Measurements from ENCODE around the gene C1orf87.

The C1orf87 gene

GRCh38 chr1:59999746-60000145 is 73.8 kb downstream of the C1orf87 start:
- H3K9me3 Mint-ChIP-seq, result no peaks in the 10 kb centered on the region

GRCh38 chr1:59999006-59999405 is 74.6 kb downstream of the C1orf87 start:
- Mint-ChIP-seq H3K36me3 (ENCODE audit: insufficient read depth) (no peaks in the 10 kb centered on the region), H3K4me1 (ENCODE audit: low read depth in 2 of 2) (no peaks in the 10 kb centered on the region), H3K27ac (no peak overlapping the region), H3K27me3 (peaks cover 9 to 26% of the 10 kb centered on the region in 2 donors), H3K4me3 (no peak overlapping the region), H3K9me3 (no peaks in the 10 kb centered on the region)
- ATAC-seq (replicated peaks), result no peak
- DNase-seq, result no peak

More at GRCh38 chr1:59999746-60000145, 73.8 kb downstream of the C1orf87 start:
- DNase-seq (no peak), ATAC-seq (replicated peaks) (no peak)
- H3K27ac Mint-ChIP-seq, result no peak overlapping the region
- no peak overlapping the region for H3K4me3 Mint-ChIP-seq
- no peaks in the 10 kb centered on the region for H3K36me3 Mint-ChIP-seq (ENCODE audit: insufficient read depth)
- H3K27me3 Mint-ChIP-seq, result peaks cover 9 to 26% of the 10 kb centered on the region in 2 donors
- no peaks in the 10 kb centered on the region for H3K4me1 Mint-ChIP-seq (ENCODE audit: low read depth in 2 of 2)

GRCh38 chr1:59997479-59998115 is 76.0 kb downstream of the C1orf87 start:
- no peak overlapping the region for H3K27ac Mint-ChIP-seq
- peaks cover 9 to 26% of the 10 kb centered on the region in 2 donors for H3K27me3 Mint-ChIP-seq
- DNase-seq (no peak), ATAC-seq (replicated peaks) (no peak)
- H3K4me1 Mint-ChIP-seq (ENCODE audit: low read depth in 2 of 2), result no peaks in the 10 kb centered on the region
- H3K4me3 Mint-ChIP-seq, result no peak overlapping the region
- no peaks in the 10 kb centered on the region for H3K36me3 Mint-ChIP-seq (ENCODE audit: insufficient read depth)
- no peaks in the 10 kb centered on the region for H3K9me3 Mint-ChIP-seq

GRCh38 chr1:59994302-59995198 is 79.0 kb downstream of the C1orf87 start:
- Mint-ChIP-seq H3K36me3 (ENCODE audit: insufficient read depth) (no peaks in the 10 kb centered on the region), H3K9me3 (no peaks in the 10 kb centered on the region), H3K4me1 (ENCODE audit: low read depth in 2 of 2) (no peaks in the 10 kb centered on the region), H3K27ac (no peak overlapping the region), H3K27me3 (peaks cover 9 to 21% of the 10 kb centered on the region in 2 donors), H3K4me3 (no peak overlapping the region)
- no peak for DNase-seq
- no peak for ATAC-seq (replicated peaks)

GRCh38 chr1:59992040-59992820 is 81.3 kb downstream of the C1orf87 start:
- Mint-ChIP-seq H3K27ac (no peak overlapping the region), H3K27me3 (peaks cover 8 to 13% of the 10 kb centered on the region in 2 donors), H3K36me3 (ENCODE audit: insufficient read depth) (no peaks in the 10 kb centered on the region), H3K9me3 (no peaks in the 10 kb centered on the region), H3K4me3 (no peak overlapping the region), H3K4me1 (ENCODE audit: low read depth in 2 of 2) (no peaks in the 10 kb centered on the region)
- no peak for ATAC-seq (replicated peaks)
- no peak for DNase-seq

- no peaks in the 10 kb centered on the region for H3K36me3 Mint-ChIP-seq (ENCODE audit: insufficient read depth)
- H3K27ac Mint-ChIP-seq, result no peak overlapping the region
- DNase-seq (no peak), ATAC-seq (replicated peaks) (no peak)
- no peaks in the 10 kb centered on the region for H3K4me1 Mint-ChIP-seq (ENCODE audit: low read depth in 2 of 2)
- H3K27me3 Mint-ChIP-seq, result peaks cover 0 to 11% of the 10 kb centered on the region in 2 donors
- no peaks in the 10 kb centered on the region for H3K9me3 Mint-ChIP-seq
- H3K4me3 Mint-ChIP-seq, result no peak overlapping the region
Observed at GRCh38 chr1:59990470-59990869, 83.1 kb downstream of the C1orf87 start.

GRCh38 chr1:59986516-59987310 is 86.9 kb downstream of the C1orf87 start:
- Mint-ChIP-seq H3K27me3 (peaks cover 0 to 11% of the 10 kb centered on the region in 2 donors), H3K4me1 (ENCODE audit: low read depth in 2 of 2) (no peaks in the 10 kb centered on the region), H3K4me3 (no peak overlapping the region), H3K27ac (no peak overlapping the region), H3K9me3 (no peaks in the 10 kb centered on the region), H3K36me3 (ENCODE audit: insufficient read depth) (no peaks in the 10 kb centered on the region)
- ATAC-seq (replicated peaks), result no peak
- no peak for DNase-seq

GRCh38 chr1:59985911-59986515 is 87.6 kb downstream of the C1orf87 start:
- no peaks in the 10 kb centered on the region for H3K9me3 Mint-ChIP-seq
- no peak overlapping the region for H3K4me3 Mint-ChIP-seq
- DNase-seq, result no peak
- peaks cover 0 to 11% of the 10 kb centered on the region in 2 donors for H3K27me3 Mint-ChIP-seq
- H3K36me3 Mint-ChIP-seq (ENCODE audit: insufficient read depth), result no peaks in the 10 kb centered on the region
- no peaks in the 10 kb centered on the region for H3K4me1 Mint-ChIP-seq (ENCODE audit: low read depth in 2 of 2)
- H3K27ac Mint-ChIP-seq, result no peak overlapping the region
- no peak for ATAC-seq (replicated peaks)

GRCh38 chr1:59979666-59980065 is 93.9 kb downstream of the C1orf87 start:
- H3K27ac Mint-ChIP-seq, result no peak overlapping the region
- DNase-seq (no peak), ATAC-seq (replicated peaks) (no peak)
- H3K4me1 Mint-ChIP-seq (ENCODE audit: low read depth in 2 of 2), result no peaks in the 10 kb centered on the region
- H3K9me3 Mint-ChIP-seq, result no peaks in the 10 kb centered on the region
- H3K27me3 Mint-ChIP-seq, result peaks cover 26 to 33% of the 10 kb centered on the region in 2 donors
- no peaks in the 10 kb centered on the region for H3K36me3 Mint-ChIP-seq (ENCODE audit: insufficient read depth)
- H3K4me3 Mint-ChIP-seq, result no peak overlapping the region

- Mint-ChIP-seq H3K4me3 (no peak overlapping the region), H3K27me3 (peaks cover 35 to 45% of the 10 kb centered on the region in 2 donors), H3K9me3 (no peaks in the 10 kb centered on the region), H3K27ac (no peak overlapping the region), H3K4me1 (ENCODE audit: low read depth in 2 of 2) (no peaks in the 10 kb centered on the region), H3K36me3 (ENCODE audit: insufficient read depth) (no peaks in the 10 kb centered on the region)
- ATAC-seq (replicated peaks), result no peak
- no peak for DNase-seq
Observed at GRCh38 chr1:59978511-59978910, 95.1 kb downstream of the C1orf87 start.

- Mint-ChIP-seq H3K4me3 (no peak overlapping the region), H3K27ac (no peak overlapping the region), H3K36me3 (ENCODE audit: insufficient read depth) (no peaks in the 10 kb centered on the region), H3K9me3 (no peaks in the 10 kb centered on the region), H3K27me3 (peaks cover 38 to 50% of the 10 kb centered on the region in 2 donors), H3K4me1 (ENCODE audit: low read depth in 2 of 2) (no peaks in the 10 kb centered on the region)
- DNase-seq, result no peak
- no peak for ATAC-seq (replicated peaks)
Observed at GRCh38 chr1:59978026-59978425, 95.5 kb downstream of the C1orf87 start.

GRCh38 chr1:59977075-59977410 is 96.5 kb downstream of the C1orf87 start:
- H3K4me3 Mint-ChIP-seq, result no peak overlapping the region
- DNase-seq (no peak), ATAC-seq (replicated peaks) (no peak)
- H3K9me3 Mint-ChIP-seq, result no peaks in the 10 kb centered on the region
- H3K27me3 Mint-ChIP-seq, result peaks cover 38 to 59% of the 10 kb centered on the region in 2 donors
- H3K4me1 Mint-ChIP-seq (ENCODE audit: low read depth in 2 of 2), result no peaks in the 10 kb centered on the region
- H3K36me3 Mint-ChIP-seq (ENCODE audit: insufficient read depth), result no peaks in the 10 kb centered on the region
- H3K27ac Mint-ChIP-seq, result no peak overlapping the region

All from effector memory CD8-positive, alpha-beta T cell (primary cell).